GM12872 (cell line): ENCODE data around the gene AKR1C2.

Experiments
- TF ChIP-seq, protein P1 (sequence below): IDR thresholded peaks from 3 replicates; pipeline ENCODE4 v1.5.1; 2011; ENCODE audit warnings: low read depth, mild to moderate bottlenecking, low read length, moderate library complexity; ENCODE audit not compliant: insufficient read depth

Gene AKR1C2

GRCh38 chr10:5002013-5002727 is 1.5 kb downstream of the AKR1C2 start:
- TF ChIP-seq, protein P1, sequence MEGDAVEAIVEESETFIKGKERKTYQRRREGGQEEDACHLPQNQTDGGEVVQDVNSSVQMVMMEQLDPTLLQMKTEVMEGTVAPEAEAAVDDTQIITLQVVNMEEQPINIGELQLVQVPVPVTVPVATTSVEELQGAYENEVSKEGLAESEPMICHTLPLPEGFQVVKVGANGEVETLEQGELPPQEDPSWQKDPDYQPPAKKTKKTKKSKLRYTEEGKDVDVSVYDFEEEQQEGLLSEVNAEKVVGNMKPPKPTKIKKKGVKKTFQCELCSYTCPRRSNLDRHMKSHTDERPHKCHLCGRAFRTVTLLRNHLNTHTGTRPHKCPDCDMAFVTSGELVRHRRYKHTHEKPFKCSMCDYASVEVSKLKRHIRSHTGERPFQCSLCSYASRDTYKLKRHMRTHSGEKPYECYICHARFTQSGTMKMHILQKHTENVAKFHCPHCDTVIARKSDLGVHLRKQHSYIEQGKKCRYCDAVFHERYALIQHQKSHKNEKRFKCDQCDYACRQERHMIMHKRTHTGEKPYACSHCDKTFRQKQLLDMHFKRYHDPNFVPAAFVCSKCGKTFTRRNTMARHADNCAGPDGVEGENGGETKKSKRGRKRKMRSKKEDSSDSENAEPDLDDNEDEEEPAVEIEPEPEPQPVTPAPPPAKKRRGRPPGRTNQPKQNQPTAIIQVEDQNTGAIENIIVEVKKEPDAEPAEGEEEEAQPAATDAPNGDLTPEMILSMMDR, result no peak

DNA sequence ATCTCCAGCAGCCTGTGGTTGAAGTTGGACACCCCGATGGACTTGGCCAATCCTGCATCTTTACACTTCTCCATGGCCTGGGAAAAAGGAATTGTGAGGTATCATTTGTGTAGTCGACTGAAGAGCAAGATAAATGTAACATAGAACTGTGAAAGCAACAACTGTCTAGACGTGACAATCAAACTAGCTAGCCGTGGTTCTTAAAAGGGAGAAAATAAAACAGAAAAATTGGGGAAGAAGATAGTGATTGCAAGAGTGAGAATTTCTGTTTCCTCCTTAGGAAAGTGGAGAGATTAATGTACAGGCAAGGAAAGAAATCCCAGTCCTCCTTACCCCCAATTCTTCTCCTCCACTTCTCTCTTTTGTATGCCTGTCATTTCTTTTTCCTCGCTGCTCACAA is 5.0 kb downstream of the AKR1C2 start:
- TF ChIP-seq, protein P1, result no peak

- TF ChIP-seq, protein P1, result no peak
These were observed 13.4 kb downstream of the AKR1C2 start for GRCh38 chr10:4990217-4990616.

- TF ChIP-seq, protein P1, result no peak
These were observed 18.6 kb downstream of the AKR1C2 start for GRCh38 chr10:4984971-4985594.

GRCh38 chr10:4984223-4984622 is 19.4 kb downstream of the AKR1C2 start:
- TF ChIP-seq, protein P1, result no peak

DNA sequence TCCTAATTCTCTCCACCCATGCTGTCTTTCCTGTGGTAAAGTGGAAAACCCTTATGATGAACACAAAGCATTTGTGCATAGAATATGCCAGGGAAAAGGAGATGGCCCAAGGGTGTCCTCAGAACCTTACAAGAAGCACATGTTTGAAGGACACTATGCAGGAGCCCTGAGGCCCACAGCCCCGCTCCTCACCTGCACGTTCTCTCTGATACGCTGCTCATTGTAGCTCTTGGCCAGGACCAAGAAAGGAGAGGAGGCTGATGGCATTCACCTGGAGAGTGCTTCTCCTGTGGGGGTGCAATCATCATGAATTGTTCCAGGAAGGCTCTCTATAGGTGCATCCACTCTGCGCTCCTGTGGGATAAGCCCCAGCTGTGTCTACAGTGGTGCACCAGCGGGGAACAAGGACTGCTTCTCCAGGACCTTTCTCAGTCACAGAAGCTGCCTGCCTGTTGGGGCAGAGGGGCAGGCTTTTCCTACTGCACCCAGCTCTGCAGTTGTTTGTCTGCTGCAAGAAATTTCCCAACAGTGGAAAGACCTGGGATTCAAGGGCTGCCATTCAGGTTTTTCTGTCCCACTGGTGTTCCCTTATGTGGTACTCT is 19.9 kb downstream of the AKR1C2 start:
- TF ChIP-seq, protein P1, result no peak

DNA sequence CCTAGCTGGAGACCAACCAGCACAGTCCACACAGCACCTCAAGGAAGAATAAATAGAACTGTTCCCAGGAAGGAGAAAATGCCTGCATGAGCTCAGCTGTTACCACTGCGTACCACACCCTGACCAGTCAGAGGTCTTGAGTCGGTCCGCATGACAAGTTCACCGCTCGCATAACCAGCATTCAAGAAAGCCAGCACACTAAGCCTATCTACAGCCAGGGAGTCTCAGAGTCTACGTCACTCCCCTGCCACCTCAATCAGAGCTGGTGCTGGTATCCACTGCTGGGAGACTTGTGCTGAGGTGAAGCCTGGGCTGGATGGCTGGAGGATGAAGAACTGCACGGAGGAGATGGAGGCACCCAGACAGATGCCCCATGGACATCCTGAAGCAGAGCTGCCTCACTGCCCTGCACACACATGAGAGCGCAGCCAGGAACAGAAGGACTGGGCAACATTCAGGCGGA is 20.9 kb downstream of the AKR1C2 start:
- TF ChIP-seq, protein P1, result no peak
